GM19372 (cell line): ENCODE data around the gene ADGRG1.

Experiments
- ATAC-seq: cut with Tn5 transposase; IDR thresholded peaks from one replicate; pipeline ENCODE4 v1.9.1; 2021; ENCODE audit warnings: mild to moderate bottlenecking, low read depth, moderate library complexity; ENCODE audit not compliant: unreplicated experiment

ADGRG1 gene

DNA sequence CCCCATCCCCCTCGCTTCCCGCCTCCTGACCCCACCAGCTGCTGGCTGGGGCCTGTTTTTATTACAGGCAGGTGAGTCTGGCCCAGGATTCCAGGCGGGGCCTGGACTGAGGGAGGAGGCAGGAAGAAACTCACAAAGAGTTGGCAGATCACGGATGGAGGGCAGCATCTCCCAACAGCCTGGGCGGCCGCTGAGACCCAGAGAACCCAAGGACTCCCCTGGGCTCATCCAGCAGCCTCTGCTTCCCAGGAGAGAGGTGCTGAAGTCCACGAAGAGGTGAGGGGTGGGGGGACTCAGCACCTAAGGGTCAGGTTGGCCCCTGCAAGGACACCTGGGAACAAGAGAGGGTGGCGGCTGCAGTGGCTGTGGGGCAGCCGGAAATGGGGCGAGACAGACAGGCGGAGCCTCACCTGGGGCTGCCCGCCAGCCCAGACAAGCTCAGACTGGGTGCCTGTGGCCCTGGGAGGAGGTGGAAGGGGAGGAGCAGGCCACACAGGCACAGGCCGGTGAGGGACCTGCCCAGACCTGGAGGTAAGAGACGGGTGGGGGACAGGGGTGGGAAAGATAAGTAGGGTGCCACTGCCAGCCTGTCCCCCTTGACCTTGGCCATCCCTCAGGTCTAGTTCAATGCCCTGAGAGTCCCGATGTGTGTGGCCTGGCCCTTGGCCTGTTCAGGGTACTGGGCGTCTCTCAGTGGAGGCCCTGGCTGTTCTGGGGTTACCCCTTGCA lies 8.7 kb upstream of the ADGRG1 start:
- ATAC-seq = no peak

GRCh38 chr16:57620335-57621231 lies 7.8 kb upstream of the ADGRG1 start:
- no peak for ATAC-seq

- ATAC-seq = no peak
Observed at GRCh38 chr16:57621521-57622271, 6.7 kb upstream of the ADGRG1 start.

GRCh38 chr16:57622361-57623250 lies 5.8 kb upstream of the ADGRG1 start:
- no peak for ATAC-seq

GRCh38 chr16:57623251-57624043 lies 5.0 kb upstream of the ADGRG1 start:
- no peak for ATAC-seq

GRCh38 chr16:57624044-57624688 lies 4.3 kb upstream of the ADGRG1 start:
- no peak for ATAC-seq

- no peak for ATAC-seq
Observed at GRCh38 chr16:57624806-57625500, 3.5 kb upstream of the ADGRG1 start.

DNA sequence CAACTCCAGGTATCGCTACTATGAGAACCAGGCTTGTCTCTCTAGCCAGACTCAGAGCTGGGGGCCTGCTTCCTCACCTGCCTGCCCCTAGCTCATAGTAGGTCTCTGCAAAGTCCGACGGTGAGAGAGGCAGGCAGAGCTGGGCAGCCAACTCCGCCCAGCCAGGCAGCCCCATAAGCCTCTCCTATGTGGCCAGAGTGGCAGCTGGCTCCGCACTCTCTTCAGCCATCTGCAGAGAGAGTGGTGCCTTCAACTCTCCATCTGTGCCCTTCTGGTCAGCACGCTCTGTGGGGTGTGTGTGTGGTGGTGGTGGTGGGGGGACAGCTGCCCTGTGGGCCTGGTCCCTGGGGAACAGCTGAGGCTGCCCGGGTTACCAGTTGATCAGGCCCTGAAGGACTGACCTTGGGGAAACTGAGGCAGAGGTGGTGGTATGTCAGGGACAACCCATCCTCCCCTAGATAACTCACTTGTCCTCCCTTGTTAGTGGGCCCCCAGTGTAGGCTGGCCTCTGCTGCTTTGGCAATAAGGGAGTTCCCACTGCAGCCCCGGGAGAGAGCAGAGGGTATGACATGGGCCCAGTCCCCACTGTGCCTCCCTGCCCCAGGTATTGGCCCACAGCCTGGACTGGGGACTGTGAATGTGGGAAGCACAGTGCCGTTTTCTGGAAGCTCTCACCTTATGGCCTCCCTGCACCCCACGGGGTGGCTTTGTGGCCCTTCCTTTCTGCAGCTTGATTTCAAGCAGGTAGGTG lies 1.8 kb upstream of the ADGRG1 start:
- ATAC-seq = no peak

DNA sequence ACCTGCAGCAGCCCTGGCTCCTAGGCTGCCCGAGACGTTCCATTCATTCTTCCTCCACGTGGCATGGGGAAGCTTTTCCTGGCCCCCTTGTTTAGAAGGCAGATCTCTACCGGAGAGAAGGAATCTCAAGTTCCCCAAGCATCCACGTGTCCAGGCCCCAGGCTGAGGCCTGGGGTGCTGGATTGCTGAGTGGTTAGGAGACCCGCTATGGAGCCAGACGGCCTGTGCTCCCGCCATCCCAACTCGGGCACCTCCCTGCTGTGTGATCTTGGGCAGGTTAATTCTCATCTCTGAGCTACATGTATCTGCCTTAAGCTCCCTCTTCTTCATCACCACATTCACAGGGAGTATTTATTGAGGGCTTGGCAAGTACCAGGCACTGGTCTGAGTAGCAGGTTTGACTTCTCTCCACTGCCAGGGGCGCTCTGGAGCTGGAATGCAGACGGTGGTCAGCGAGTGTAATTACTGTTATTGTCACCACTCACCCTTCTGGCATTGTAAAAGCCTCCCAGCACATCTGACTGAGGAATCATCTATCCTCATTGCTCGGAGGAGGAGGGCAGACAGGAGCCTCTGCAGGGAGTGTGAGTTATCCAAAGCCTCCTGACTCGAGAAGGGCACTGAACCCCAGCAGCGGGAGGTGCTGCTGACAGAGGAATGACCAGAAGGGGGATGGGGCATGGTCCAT lies 1.1 kb upstream of the ADGRG1 start:
- no peak for ATAC-seq

- no peak for ATAC-seq
Observed at GRCh38 chr16:57628783-57629293, 408 bp downstream of the ADGRG1 start.

GRCh38 chr16:57629516-57630406 lies 1.3 kb downstream of the ADGRG1 start:
- no peak for ATAC-seq

- no peak for ATAC-seq
Observed at GRCh38 chr16:57630407-57630797, 2.0 kb downstream of the ADGRG1 start.

DNA sequence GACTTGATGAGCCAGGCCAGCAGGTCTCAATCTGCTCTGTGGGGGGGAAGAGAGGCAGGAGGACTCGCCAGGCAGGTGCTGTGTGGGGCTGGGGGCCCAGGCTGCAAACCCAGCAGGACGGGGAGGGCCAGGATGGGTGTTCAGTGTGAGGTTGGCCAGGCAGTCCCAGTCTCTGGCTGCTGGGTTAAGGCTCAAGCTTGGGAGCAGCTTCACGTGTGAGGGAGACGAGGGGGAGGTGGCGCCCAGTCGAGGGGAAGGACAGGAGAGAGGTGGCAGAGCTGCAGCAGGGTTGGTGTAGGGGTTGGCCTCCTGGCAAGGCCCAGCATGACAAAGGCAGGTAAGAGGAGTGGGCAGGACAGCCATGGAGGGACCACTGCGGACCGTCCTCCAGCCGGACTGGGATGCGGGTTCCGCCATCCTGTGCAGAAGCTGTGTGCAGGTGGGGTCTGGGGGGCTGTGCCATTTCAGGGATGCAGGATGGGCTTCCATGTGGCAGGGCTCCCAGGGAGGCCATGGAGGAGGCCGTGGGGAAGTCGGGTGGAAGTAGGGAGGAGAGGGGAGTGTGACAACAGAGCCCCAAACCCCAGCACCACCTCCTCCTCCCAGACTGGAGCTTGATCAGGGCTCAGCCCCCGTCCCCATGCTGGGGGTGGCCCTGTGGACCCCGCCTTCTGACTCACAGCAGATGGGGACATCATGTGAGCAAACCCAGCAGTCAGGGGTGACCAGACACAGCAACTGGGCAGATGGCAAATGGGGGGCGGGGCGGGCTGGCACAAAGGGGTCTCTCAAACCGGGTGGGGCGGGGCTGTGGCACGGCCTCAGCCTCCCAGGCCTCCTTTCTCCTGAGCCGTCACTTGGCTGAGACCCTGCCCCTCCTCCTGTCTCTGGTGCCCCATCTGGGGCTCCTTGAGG lies 2.8 kb downstream of the ADGRG1 start:
- ATAC-seq = no peak

- no peak for ATAC-seq
Observed at GRCh38 chr16:57632568-57632967, 4.1 kb downstream of the ADGRG1 start.
